ENCODE data around the gene BARHL2.

Gene BARHL2

DNA sequence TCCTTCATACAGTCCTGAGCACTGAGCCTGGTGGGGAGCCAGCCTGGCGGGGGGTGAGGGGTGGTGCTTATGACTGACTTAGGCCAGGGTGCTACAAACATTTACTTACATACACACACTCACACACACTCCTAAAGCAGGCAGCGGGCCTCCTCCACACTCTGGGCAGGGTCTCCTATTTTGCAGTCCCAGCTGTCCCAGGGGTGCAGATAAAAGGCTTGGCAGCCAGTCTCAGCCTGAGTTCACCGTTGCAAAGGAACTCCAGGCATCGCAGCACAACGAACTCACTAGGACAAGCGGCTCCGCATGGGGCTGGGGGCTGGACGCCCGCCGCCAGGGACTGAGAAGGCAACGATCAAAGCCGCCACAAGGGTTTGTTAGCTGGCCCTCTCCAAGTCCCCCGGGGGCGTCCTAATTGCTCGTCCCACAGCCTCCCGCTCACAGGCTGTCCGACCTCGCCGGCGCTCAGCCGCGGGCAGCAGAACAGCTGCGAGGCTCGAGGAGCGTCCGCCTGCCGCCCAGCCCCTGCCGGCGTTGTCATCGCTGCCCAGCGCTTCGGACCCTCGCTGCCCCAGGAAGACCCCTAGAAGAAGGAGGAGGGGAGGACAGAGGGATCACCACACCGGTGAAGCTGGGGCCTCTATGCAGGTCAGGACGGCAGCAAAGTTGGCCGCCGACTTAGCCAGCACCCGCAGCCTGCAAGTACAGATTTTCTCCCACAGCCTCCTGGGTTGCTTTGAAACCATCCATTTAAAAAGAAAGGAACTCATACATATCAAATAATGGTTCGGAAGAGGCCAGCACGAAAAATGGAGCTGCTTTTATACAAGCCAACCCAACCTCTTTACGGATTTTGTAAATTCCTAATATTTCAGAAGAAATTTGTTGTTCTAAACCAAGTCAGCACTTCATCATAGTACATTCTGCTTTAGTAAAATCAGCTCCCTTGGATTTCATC, 6.2 kb downstream of the BARHL2 start:
- TF ChIP-seq CTCF (IDR thresholded peaks at IDR 0.05; ENCODE audit: low read depth, low read length) = no peak
- Histone ChIP-seq H3K36me3 (no peaks in the 10 kb centered on the region), H3K27me3 (ENCODE audit: insufficient read depth, low read depth, severe bottlenecking) (peaks cover 52% of the 10 kb centered on the region), H3K4me3 (ENCODE audit: low read depth, low read length) (peak overlapping the region; percentile 41), H3K9me3 (ENCODE audit: severe bottlenecking) (no peaks in the 10 kb centered on the region), H3K27ac (no peak overlapping the region)
- DNase-seq = no peak

DNA sequence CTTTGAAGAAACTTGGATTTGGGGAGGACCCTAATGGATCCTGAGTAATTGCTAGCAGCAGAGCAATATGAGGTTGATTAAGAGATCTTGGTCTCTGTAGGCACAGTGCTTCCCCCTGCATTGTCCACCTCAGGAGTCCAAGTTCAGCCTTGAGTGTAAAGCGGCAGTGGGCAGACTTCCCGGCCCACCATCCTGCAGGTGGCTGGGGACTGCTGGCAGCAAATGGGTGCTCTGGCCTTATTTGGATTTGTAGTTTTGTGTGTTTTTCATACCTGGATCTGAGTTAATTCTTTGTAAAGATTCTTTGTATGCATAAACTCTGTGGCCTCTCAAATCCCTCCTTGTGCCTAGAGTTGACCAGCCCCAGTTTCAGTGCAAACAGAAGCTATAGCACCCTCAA, 7.6 kb downstream of the BARHL2 start:
- Histone ChIP-seq H3K36me3 (no peaks in the 10 kb centered on the region), H3K27me3 (ENCODE audit: insufficient read depth, low read depth, severe bottlenecking) (peaks cover 45% of the 10 kb centered on the region), H3K27ac (no peak overlapping the region), H3K9me3 (ENCODE audit: severe bottlenecking) (no peaks in the 10 kb centered on the region), H3K4me3 (ENCODE audit: low read depth, low read length) (no peak overlapping the region)
- TF ChIP-seq CTCF (IDR thresholded peaks at IDR 0.05; ENCODE audit: low read depth, low read length) = no peak
- DNase-seq = no peak

DNA sequence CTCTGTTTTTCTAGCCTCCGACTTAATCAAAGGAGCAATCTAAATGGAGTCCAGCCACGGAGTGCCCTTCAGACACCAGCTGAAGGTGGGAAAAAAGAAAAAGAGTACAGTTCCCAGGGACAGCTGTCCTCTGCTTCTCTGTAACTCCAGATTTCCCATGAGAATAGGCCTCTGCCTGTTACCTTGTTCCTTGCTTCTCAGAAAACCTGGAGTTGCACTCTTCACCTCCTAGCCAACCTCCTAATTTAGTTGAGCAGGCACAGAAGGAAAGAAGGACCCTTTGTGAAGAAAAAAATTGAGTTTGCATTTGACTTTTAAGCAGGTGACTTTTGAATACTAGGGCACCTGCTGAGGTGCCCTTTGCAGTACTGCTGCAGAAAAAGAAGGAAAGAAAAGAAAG, 8.3 kb downstream of the BARHL2 start:
- no peak for TF ChIP-seq CTCF (IDR thresholded peaks at IDR 0.05; ENCODE audit: low read depth, low read length)
- Histone ChIP-seq H3K4me3 (ENCODE audit: low read depth, low read length) (no peak overlapping the region), H3K9me3 (ENCODE audit: severe bottlenecking) (no peaks in the 10 kb centered on the region), H3K27ac (no peak overlapping the region), H3K27me3 (ENCODE audit: insufficient read depth, low read depth, severe bottlenecking) (peaks cover 44% of the 10 kb centered on the region), H3K36me3 (no peaks in the 10 kb centered on the region)
- no peak for DNase-seq

GRCh38 chr1:90708236-90708786, 8.8 kb downstream of the BARHL2 start:
- H3K9me3 ChIP-seq (ENCODE audit: severe bottlenecking) = no peaks in the 10 kb centered on the region
- no peaks in the 10 kb centered on the region for H3K36me3 ChIP-seq
- DNase-seq = no peak
- no peak overlapping the region for H3K27ac ChIP-seq
- no peak overlapping the region for H3K4me3 ChIP-seq (ENCODE audit: low read depth, low read length)
- no peak for TF ChIP-seq CTCF (IDR thresholded peaks at IDR 0.05; ENCODE audit: low read depth, low read length)
- peaks cover 44% of the 10 kb centered on the region for H3K27me3 ChIP-seq (ENCODE audit: insufficient read depth, low read depth, severe bottlenecking)

DNA sequence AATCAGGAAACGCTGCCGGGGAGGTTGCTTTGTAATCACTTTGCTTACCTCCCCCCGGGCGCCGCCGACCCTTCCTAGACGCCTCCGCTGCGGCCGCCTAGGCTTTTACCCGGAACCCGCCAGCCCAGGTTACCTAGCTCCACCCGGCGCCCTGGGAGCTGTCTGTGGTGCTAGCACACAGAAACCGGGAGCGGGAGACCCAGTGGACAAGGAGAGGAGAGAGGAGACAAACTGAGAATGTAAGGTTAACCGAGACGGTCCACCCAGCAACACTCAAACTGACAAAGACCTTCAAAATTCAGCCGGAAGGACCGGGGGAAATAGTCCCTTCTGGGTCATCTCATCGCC, 9.8 kb downstream of the BARHL2 start:
- Histone ChIP-seq H3K27ac (no peak overlapping the region), H3K9me3 (ENCODE audit: severe bottlenecking) (no peaks in the 10 kb centered on the region), H3K36me3 (no peaks in the 10 kb centered on the region), H3K27me3 (ENCODE audit: insufficient read depth, low read depth, severe bottlenecking) (peaks cover 40% of the 10 kb centered on the region), H3K4me3 (ENCODE audit: low read depth, low read length) (peak overlapping the region; percentile 68)
- TF ChIP-seq CTCF (IDR thresholded peaks at IDR 0.05; ENCODE audit: low read depth, low read length) = no peak
- DNase-seq = peak; percentile 62
